Keratinocyte (primary cell): ENCODE results near the gene MAML1. TPM values are rescaled to one million over a fixed set of nuclear protein-coding genes. Genes with fewer than 3 reads are reported as not detected.

ENCODE experiments used
- DNase-seq: peaks from one replicate; pipeline ENCODE4 v3.0.0-alpha.2; 2011; ENCODE audit warnings: low read depth, missing footprints, low spot score
- FAIRE-seq: peaks from 2 replicates; lab custom pipeline; 2011; peaks lifted over from hg19 to GRCh38; lab: Jason Lieb, UNC
- H2AFZ ChIP-seq: 2 replicates; pipeline ENCODE4 v1.6.0; 2012; ENCODE audit warnings: low read length, control low read depth, inconsistent platforms; ENCODE audit not compliant: control insufficient read depth
- H3K27ac ChIP-seq: 2 replicates; pipeline ENCODE4 v1.5.1; 2011; ENCODE audit warnings: low read length; ENCODE audit not compliant: control insufficient read depth, insufficient read depth
- H3K27me3 ChIP-seq: 3 replicates; pipeline ENCODE4 v1.6.0; 2011; ENCODE audit warnings: low read length; ENCODE audit not compliant: control insufficient read depth, insufficient read depth; ENCODE audit errors: extremely low read depth
- H3K36me3 ChIP-seq, 2 experiments: 2 replicates in 1 of 2; 3 replicates in 1 of 2; pipeline ENCODE4 v1.5.1; 2011; ENCODE audit warnings: low read length in 2 of 2, mild to moderate bottlenecking in 1 of 2; ENCODE audit not compliant: control insufficient read depth in 2 of 2, insufficient read depth in 2 of 2; ENCODE audit errors: extremely low read depth in 1 of 2
- H3K4me1 ChIP-seq: 3 replicates; pipeline ENCODE4 v1.5.1; 2011; ENCODE audit warnings: low read length; ENCODE audit not compliant: control insufficient read depth, insufficient read depth; ENCODE audit errors: extremely low read depth
- H3K4me2 ChIP-seq: 3 replicates; pipeline ENCODE4 v1.6.0; 2011; ENCODE audit warnings: low read depth, low read length; ENCODE audit not compliant: control insufficient read depth, insufficient read depth; ENCODE audit errors: extremely low read depth
- H3K4me3 ChIP-seq, 3 experiments: fragments of 200-600 bp in 1 of 3; sonication (generic) in 1 of 3; 2 replicates in 2 of 3; 3 replicates in 1 of 3; pipeline ENCODE4 v1.5.1; 2011 to 2016; ENCODE audit warnings: low read length in 3 of 3, mild to moderate bottlenecking in 3 of 3, control low read depth in 2 of 3, inconsistent platforms in 1 of 3, low read depth in 1 of 3, mixed read lengths in 1 of 3, mixed run types in 1 of 3, moderate library complexity in 1 of 3; ENCODE audit not compliant: control insufficient read depth in 2 of 3, insufficient read depth in 2 of 3; ENCODE audit errors: extremely low read depth in 1 of 3
- H3K79me2 ChIP-seq: 2 replicates; pipeline ENCODE4 v1.6.0; 2012; ENCODE audit warnings: low read length; ENCODE audit not compliant: control insufficient read depth, insufficient read depth
- H3K9ac ChIP-seq: 3 replicates; pipeline ENCODE4 v1.6.0; 2011; ENCODE audit warnings: low read length; ENCODE audit not compliant: control insufficient read depth, insufficient read depth; ENCODE audit errors: extremely low read depth
- H3K9me1 ChIP-seq: 3 replicates; pipeline ENCODE4 v1.6.0; 2011; ENCODE audit warnings: low read length; ENCODE audit not compliant: control insufficient read depth, insufficient read depth; ENCODE audit errors: extremely low read depth
- H3K9me3 ChIP-seq: 2 replicates; pipeline ENCODE4 v1.5.1; 2012; ENCODE audit warnings: low read depth, low read length; ENCODE audit not compliant: control insufficient read depth
- H4K20me1 ChIP-seq: 3 replicates; pipeline ENCODE4 v1.6.0; 2011; ENCODE audit warnings: low read length; ENCODE audit not compliant: control insufficient read depth, insufficient read depth; ENCODE audit errors: extremely low read depth
- CTCF ChIP-seq, 3 experiments: IDR thresholded peaks in 1 of 3; conservative IDR thresholded peaks in 1 of 3; optimal IDR thresholded peaks in 1 of 3; 2 replicates in 2 of 3; 3 replicates in 1 of 3; pipeline versions ENCODE3 to v1.5.1; 2011; ENCODE audit warnings: low read length in 3 of 3, mild to moderate bottlenecking in 3 of 3, moderate library complexity in 2 of 3, control low read depth in 1 of 3, inconsistent platforms in 1 of 3; ENCODE audit not compliant: insufficient read depth in 2 of 3; ENCODE audit errors: extremely low read depth in 1 of 3
- EZH2 ChIP-seq: IDR thresholded peaks from one replicate; pipeline ENCODE4 v1.6.1; 2012; ENCODE audit warnings: inconsistent platforms, mild to moderate bottlenecking, low read length, moderate library complexity
- dilution Hi-C: fragments of 300-500 bp; cut with MboI; formaldehyde crosslinking; loops from one replicate; pipeline ENCODE4 v1.7.0; 2020; ENCODE audit warnings: low sequenced_read_pairs; ENCODE audit not compliant: extremely low pct_ligation_motif_present
- polyA plus RNA-seq, 5 experiments: library from polyadenylated mRNA; depleted of rRNA in 3 of 5; stranded (reverse) in 3 of 5; stranded (forward) in 1 of 5; unstranded in 1 of 5; fragments of >200 nt; gene quantifications; 1 replicate in 1 of 5; 2 replicates in 3 of 5; 3 replicates in 1 of 5; pipeline versions ENCODE4 v1.2.1 to v1.2.3, GENCODE V29; 2011 to 2012; ENCODE audit warnings: missing spikeins in 2 of 5, low read depth in 1 of 5, low replicate concordance in 1 of 5

MAML1 gene
- polyA plus RNA-seq, 1 donor (not counting 4 experiments of a cell fraction or from before 2014, with no cell fraction given), result 4.9 TPM

- no peak overlapping the region for H3K27ac ChIP-seq
- no peak for FAIRE-seq
- dilution Hi-C loops, result no loop called here
- H3K27me3 ChIP-seq, result no peaks in the 10 kb centered on the region
- H2AFZ ChIP-seq, result no peak overlapping the region
- no peak for DNase-seq
- H3K9ac ChIP-seq, result no peak overlapping the region
- no peaks in the 10 kb centered on the region for H3K4me1 ChIP-seq
- H3K79me2 ChIP-seq, result no peaks in the 10 kb centered on the region
- H3K4me2 ChIP-seq, result no peak overlapping the region
- TF ChIP-seq EZH2, result no peak
- no peak for TF ChIP-seq CTCF (optimal IDR thresholded peaks at IDR 0.05 in 1 of 3, IDR thresholded peaks at IDR 0.05 in 1 of 3, conservative IDR thresholded peaks at IDR 0.05 in 1 of 3; ENCODE audit: extremely low read depth in 1 of 3, insufficient read depth in 2 of 3, low read length in 3 of 3)
- no peaks in the 10 kb centered on the region for H3K9me3 ChIP-seq
- H3K36me3 ChIP-seq, result peaks cover 29 to 40% of the 10 kb centered on the region in 2 experiments
- H3K9me1 ChIP-seq, result no peaks in the 10 kb centered on the region
- H3K4me3 ChIP-seq, result no peak overlapping the region
- peaks cover 2% of the 10 kb centered on the region for H4K20me1 ChIP-seq
Observed at GRCh38 chr5:179774442-179774841, 41.8 kb downstream of the MAML1 start.

- peaks cover 23 to 41% of the 10 kb centered on the region in 2 experiments for H3K36me3 ChIP-seq
- TF ChIP-seq EZH2 (no peak), CTCF (optimal IDR thresholded peaks at IDR 0.05 in 1 of 3, IDR thresholded peaks at IDR 0.05 in 1 of 3, conservative IDR thresholded peaks at IDR 0.05 in 1 of 3; ENCODE audit: extremely low read depth in 1 of 3, insufficient read depth in 2 of 3, low read length in 3 of 3) (no peak)
Observed at GRCh38 chr5:179776411-179776938, 43.9 kb downstream of the MAML1 start.

More at GRCh38 chr5:179776411-179776938, 43.9 kb downstream of the MAML1 start:
- no peaks in the 10 kb centered on the region for H3K9me1 ChIP-seq
- dilution Hi-C loops, result no loop called here
- H3K4me1 ChIP-seq, result no peaks in the 10 kb centered on the region
- no peak overlapping the region for H3K4me2 ChIP-seq
- no peak overlapping the region for H3K27ac ChIP-seq
- FAIRE-seq, result no peak
- H3K27me3 ChIP-seq, result no peaks in the 10 kb centered on the region
- no peaks in the 10 kb centered on the region for H3K79me2 ChIP-seq
- peaks cover 2% of the 10 kb centered on the region for H4K20me1 ChIP-seq
- DNase-seq, result no peak
- no peak overlapping the region for H2AFZ ChIP-seq
- H3K4me3 ChIP-seq, result no peak overlapping the region
- H3K9me3 ChIP-seq, result no peaks in the 10 kb centered on the region
- no peak overlapping the region for H3K9ac ChIP-seq
